HEK293 (cell line): ENCODE measurements around the gene L3MBTL4.

Source experiments
- CTCF ChIP-seq: fragments of 450-650 bp; formaldehyde crosslinking; IDR thresholded peaks from 2 replicates; pipeline ENCODE4 v1.5.1; 2016; ENCODE audit warnings: missing biosample characterization, missing genetic modification characterization
- ZFP3 ChIP-seq: fragments of 450-650 bp; formaldehyde crosslinking; IDR thresholded peaks from 2 replicates; pipeline ENCODE4 v1.5.1; 2016; ENCODE audit warnings: low read depth, missing biosample characterization, missing genetic modification characterization
- ZNF140 ChIP-seq: fragments of 450-650 bp; formaldehyde crosslinking; IDR thresholded peaks from 2 replicates; pipeline ENCODE4 v1.5.1; 2016; ENCODE audit warnings: missing biosample characterization, missing genetic modification characterization
- ZNF514 ChIP-seq: fragments of 450-650 bp; formaldehyde crosslinking; IDR thresholded peaks from 2 replicates; pipeline ENCODE4 v1.5.1; 2016; ENCODE audit warnings: missing biosample characterization, missing genetic modification characterization
- ZNF555 ChIP-seq: fragments of 450-650 bp; formaldehyde crosslinking; conservative IDR thresholded peaks from 2 replicates; pipeline ENCODE4 v1.5.1; 2017; ENCODE audit warnings: missing biosample characterization, mild to moderate bottlenecking, missing genetic modification characterization, inconsistent platforms
- ZNF624 ChIP-seq: fragments of 450-650 bp; formaldehyde crosslinking; IDR thresholded peaks from 2 replicates; pipeline ENCODE4 v1.5.1; 2017; ENCODE audit warnings: missing biosample characterization, missing genetic modification characterization

- no peak for TF ChIP-seq CTCF (tag by site-specific recombination)
- TF ChIP-seq ZNF140 (tag by site-specific recombination) = no peak
- TF ChIP-seq ZNF555 = no peak
- TF ChIP-seq ZFP3 (tag by site-specific recombination) = no peak
- no peak for TF ChIP-seq ZNF514 (tag by site-specific recombination)
- TF ChIP-seq ZNF624 (tag by site-specific recombination) = no peak
These were observed 355.2 kb downstream of the L3MBTL4 start for GRCh38 chr18:6059551-6059950.
